UCSD-AML1 (cell line): ENCODE results near the gene PSMF1.

Experiments used
- DNase-seq: peaks from one replicate; lab custom pipeline; 2025; ENCODE audit not compliant: unreplicated experiment; lab: John Stamatoyannopoulos, UW

Gene PSMF1

GRCh38 chr20:1163653-1164052, 45.3 kb downstream of the PSMF1 start:
- DNase-seq: no peak

GRCh38 chr20:1164871-1165270, 46.5 kb downstream of the PSMF1 start:
- DNase-seq: no peak

GRCh38 chr20:1165521-1165920, 47.1 kb downstream of the PSMF1 start:
- no peak for DNase-seq

GRCh38 chr20:1165941-1166340, 47.5 kb downstream of the PSMF1 start:
- no peak for DNase-seq

GRCh38 chr20:1166948-1167720, 48.7 kb downstream of the PSMF1 start:
- DNase-seq: no peak

- DNase-seq: no peak
Measured at GRCh38 chr20:1169224-1169623, 50.8 kb downstream of the PSMF1 start.

- peak; percentile 44 for DNase-seq
Measured at GRCh38 chr20:1171461-1172093, 53.2 kb downstream of the PSMF1 start.

GRCh38 chr20:1173698-1174097, 55.3 kb downstream of the PSMF1 start:
- DNase-seq: no peak

GRCh38 chr20:1174787-1175186, 56.4 kb downstream of the PSMF1 start:
- no peak for DNase-seq

GRCh38 chr20:1177680-1178079, 59.3 kb downstream of the PSMF1 start:
- no peak for DNase-seq

GRCh38 chr20:1178103-1178502, 59.7 kb downstream of the PSMF1 start:
- DNase-seq: no peak

- no peak for DNase-seq
Measured at GRCh38 chr20:1178623-1179022, 60.2 kb downstream of the PSMF1 start.

- DNase-seq: no peak
Measured at GRCh38 chr20:1180949-1181348, 62.5 kb downstream of the PSMF1 start.

- no peak for DNase-seq
Measured at GRCh38 chr20:1182106-1182505, 63.7 kb downstream of the PSMF1 start.

GRCh38 chr20:1183153-1183552, 64.8 kb downstream of the PSMF1 start:
- DNase-seq: no peak

- DNase-seq: no peak
Measured at GRCh38 chr20:1184260-1184637, 65.8 kb downstream of the PSMF1 start.

GRCh38 chr20:1184638-1185315, 66.4 kb downstream of the PSMF1 start, which contains the start of gene TMEM74B:
Gene TMEM74B, minus strand, starts transcription at chr20:1184981. Its CDS starts 1,180 bp downstream, at chr20:1183801.
- DNase-seq: no peak

- DNase-seq: no peak
Measured at GRCh38 chr20:1185316-1185741, 66.9 kb downstream of the PSMF1 start.

GRCh38 chr20:1185790-1186334, 67.5 kb downstream of the PSMF1 start:
- peak; percentile 56 for DNase-seq

GRCh38 chr20:1186367-1186991, 68.1 kb downstream of the PSMF1 start:
- DNase-seq: no peak

- DNase-seq: no peak
Measured at GRCh38 chr20:1187605-1188171, 69.3 kb downstream of the PSMF1 start.
